Sigmoid colon (tissue), 7 donors: Measurements from ENCODE around the gene ACER2. TPM values are rescaled to one million over a fixed set of nuclear protein-coding genes. Genes with fewer than 3 reads are reported as not detected.

Experiments used
- DNase-seq: peaks from one replicate; pipeline ENCODE4 v3.0.0-alpha.2; 2019
- H3K27ac ChIP-seq, 4 donors: fragments of 200-600 bp; sonication (generic); one replicate each; pipeline ENCODE4 v1.5.1; 2016 to 2019; ENCODE audit warnings: mild to moderate bottlenecking in 1 of 4
- H3K27me3 ChIP-seq, 3 donors: fragments of 200-600 bp; sonication (generic); one replicate each; pipeline ENCODE4 v1.5.1; 2019; ENCODE audit warnings: mild to moderate bottlenecking in 1 of 3
- H3K36me3 ChIP-seq, 4 donors: fragments of 200-600 bp; sonication (generic); one replicate each; pipeline ENCODE4 v1.5.1; 2016 to 2019
- H3K4me1 ChIP-seq, 4 donors: fragments of 200-600 bp; sonication (generic); one replicate each; pipeline ENCODE4 v1.5.1; 2017 to 2019
- H3K4me3 ChIP-seq, 4 donors: fragments of 200-600 bp; sonication (generic); one replicate each; pipeline ENCODE4 v1.5.1; 2017 to 2019; ENCODE audit warnings: mild to moderate bottlenecking in 2 of 4, moderate library complexity in 1 of 4
- H3K9me3 ChIP-seq, 4 donors: fragments of 200-600 bp in 3 of 4; sonication (generic) in 3 of 4; one replicate each; pipeline versions ENCODE4 v1.5.1 to v1.6.1; 2013 to 2019
- CTCF ChIP-seq, 4 experiments: fragments of 450-650 bp in 3 of 4; fragments of 200-600 bp in 1 of 4; IDR thresholded peaks; one replicate each; pipeline ENCODE4 v1.5.1; 2016 to 2019; ENCODE audit warnings: antibody characterized with exemption in 4 of 4, mild to moderate bottlenecking in 3 of 4, moderate library complexity in 2 of 4
- EP300 ChIP-seq, 4 donors: sonication (generic); formaldehyde crosslinking; IDR thresholded peaks; one replicate each; pipeline ENCODE4 v1.6.1; 2017; ENCODE audit warnings: antibody characterized with exemption in 4 of 4
- POLR2A ChIP-seq, 2 donors: fragments of 450-650 bp; IDR thresholded peaks; one replicate each; pipeline ENCODE4 v1.6.1; 2016; ENCODE audit warnings: antibody characterized with exemption in 2 of 2, mild to moderate bottlenecking in 2 of 2, moderate library complexity in 2 of 2
- POLR2AphosphoS5 ChIP-seq, 4 donors: sonication (generic); formaldehyde crosslinking; IDR thresholded peaks; one replicate each; pipeline ENCODE4 v1.6.1; 2017; ENCODE audit warnings: antibody characterized with exemption in 4 of 4
- WGBS, 2 donors: extraction: QIAGEN DNeasy Blood & Tissue Kit; methylation state at CpG; one replicate each; pipeline ENCODE4 v1.1.7; 2013; 5-methylcytosine and 5-hydroxymethylcytosine counted together
- intact Hi-C: fragments of 100-400 bp; cut with DNase I; formaldehyde crosslinking; loops from one replicate; pipeline ENCODE4 v1.15.1; 2023
- polyA plus RNA-seq, 3 donors: library from polyadenylated mRNA; stranded (reverse); fragments of 200-250 nt; gene quantifications; one replicate each; pipeline ENCODE4 v1.2.3, GENCODE V29; 2013
- total RNA-seq, 4 donors: library from RNA; depleted of rRNA; stranded (reverse); fragments of >200 nt; gene quantifications; one replicate each; pipeline ENCODE4 v1.1.0, GENCODE V29; 2016
- donor health status: healthy with polysubstance abuse.
- donor health status: Bipolar disorder and iron deficiency.
- donor health status: healthy.

Gene ACER2
- total and polyA plus RNA-seq, 7 donors = 1.2 to 4.3 (median 3.1) TPM

GRCh38 chr9:19473605-19474004 is 64.8 kb downstream of the ACER2 start:
- no peaks in the 10 kb centered on the region for H3K27me3 ChIP-seq
- TF ChIP-seq POLR2A (IDR thresholded peaks at IDR 0.05) = no peak
- no peak for TF ChIP-seq CTCF (IDR thresholded peaks at IDR 0.05)
- TF ChIP-seq POLR2AphosphoS5 (IDR thresholded peaks at IDR 0.05) = no peak
- TF ChIP-seq EP300 (IDR thresholded peaks at IDR 0.05) = no peak
- peaks cover 0 to 7% (median 0%) of the 10 kb centered on the region in 4 donors for H3K4me1 ChIP-seq
- intact Hi-C loops = no loop called here
- H3K27ac ChIP-seq = no peak overlapping the region
- no peak for DNase-seq
- H3K4me3 ChIP-seq = no peak overlapping the region
- no peaks in the 10 kb centered on the region for H3K9me3 ChIP-seq
- no peaks in the 10 kb centered on the region for H3K36me3 ChIP-seq

DNA sequence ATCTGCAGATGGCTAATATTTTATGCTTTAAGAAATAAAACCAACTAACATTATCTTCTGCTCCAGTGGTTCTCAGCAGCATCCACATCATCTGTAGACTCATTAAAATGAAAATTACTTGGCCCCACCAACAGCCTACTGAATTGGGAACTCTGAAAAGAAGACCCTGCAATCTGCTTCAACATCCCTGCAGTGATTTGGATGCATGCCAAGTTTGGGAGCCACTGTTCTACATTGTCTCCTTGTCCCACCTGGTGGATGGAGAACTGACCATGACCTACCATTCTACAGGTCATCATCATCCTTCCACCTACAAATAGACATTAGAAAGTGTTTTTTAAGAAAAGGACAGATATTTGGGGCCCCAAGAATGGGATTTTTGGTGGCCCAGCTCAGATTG is 71.1 kb downstream of the ACER2 start:
- Histone ChIP-seq H3K4me3 (no peak overlapping the region), H3K27me3 (no peaks in the 10 kb centered on the region), H3K36me3 (no peaks in the 10 kb centered on the region), H3K27ac (no peak overlapping the region), H3K9me3 (no peaks in the 10 kb centered on the region), H3K4me1 (no peaks in the 10 kb centered on the region)
- TF ChIP-seq POLR2A (IDR thresholded peaks at IDR 0.05) (no peak), CTCF (IDR thresholded peaks at IDR 0.05) (no peak), EP300 (IDR thresholded peaks at IDR 0.05) (no peak), POLR2AphosphoS5 (IDR thresholded peaks at IDR 0.05) (no peak)
- DNase-seq = no peak
- intact Hi-C loops = loop anchor here (5.0 kb wide), 1 partner anchor 442 kb away; no protein-coding TSS in a partner anchor

- H3K27me3 ChIP-seq = no peaks in the 10 kb centered on the region
- TF ChIP-seq EP300 (IDR thresholded peaks at IDR 0.05) (no peak), POLR2AphosphoS5 (IDR thresholded peaks at IDR 0.05) (no peak), POLR2A (IDR thresholded peaks at IDR 0.05) (no peak), CTCF (IDR thresholded peaks at IDR 0.05) (no peak)
- no peak overlapping the region for H3K27ac ChIP-seq
- 88 to 91% methylated on average over 7 of the region's 7 CpGs for WGBS, 2 donors
- no peaks in the 10 kb centered on the region for H3K36me3 ChIP-seq
- no peaks in the 10 kb centered on the region for H3K9me3 ChIP-seq
- DNase-seq = no peak
- intact Hi-C loops = no loop called here
- H3K4me3 ChIP-seq = no peak overlapping the region
- H3K4me1 ChIP-seq = no peaks in the 10 kb centered on the region
Observed at GRCh38 chr9:19480345-19480744, 71.5 kb downstream of the ACER2 start.

DNA sequence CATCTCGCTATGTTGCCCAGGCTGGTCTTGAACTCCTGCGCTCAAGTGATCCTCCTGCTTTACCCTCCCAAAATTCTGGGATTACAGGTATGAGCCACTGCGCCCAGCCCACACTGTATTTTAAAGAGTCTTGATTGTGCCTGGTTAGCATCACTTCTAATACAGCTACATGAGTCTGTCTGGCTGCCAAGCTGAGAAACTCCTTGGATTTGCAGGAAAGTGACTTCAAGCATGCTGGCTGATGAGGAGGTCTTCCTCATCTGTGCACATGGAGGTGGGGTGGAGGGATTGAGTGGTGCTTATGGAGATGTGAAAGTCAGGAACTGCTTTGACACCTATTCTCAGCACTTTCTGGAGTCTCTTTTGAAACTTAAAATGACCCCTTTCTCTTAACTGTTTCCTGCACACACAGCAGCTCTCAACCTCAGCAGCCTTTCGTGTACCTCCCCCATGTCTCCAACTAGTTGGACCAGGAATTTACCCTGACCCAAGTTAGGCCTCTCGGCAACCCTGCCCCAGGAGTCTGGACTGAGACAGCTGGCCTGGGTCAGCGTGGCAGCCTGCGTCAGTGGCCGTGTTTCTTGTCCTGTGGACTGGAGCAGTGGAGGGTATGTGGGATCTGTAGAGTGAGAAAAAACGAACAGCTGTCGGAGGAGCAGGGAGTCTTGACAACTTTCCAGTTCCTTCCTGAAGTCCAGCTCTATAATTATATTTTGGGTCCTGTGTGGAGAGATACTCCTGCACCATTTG is 72.5 kb downstream of the ACER2 start:
- Histone ChIP-seq H3K36me3 (no peaks in the 10 kb centered on the region), H3K9me3 (no peaks in the 10 kb centered on the region), H3K4me1 (no peaks in the 10 kb centered on the region), H3K4me3 (no peak overlapping the region), H3K27ac (no peak overlapping the region), H3K27me3 (no peaks in the 10 kb centered on the region)
- TF ChIP-seq POLR2AphosphoS5 (IDR thresholded peaks at IDR 0.05) = peak in 1 of 4 donors; percentile 7
- no peak for TF ChIP-seq CTCF (IDR thresholded peaks at IDR 0.05)
- no peak for TF ChIP-seq POLR2A (IDR thresholded peaks at IDR 0.05)
- WGBS, 2 donors = 80 to 82% methylated on average over 10 of the region's 10 CpGs
- no peak for DNase-seq
- intact Hi-C loops = no loop called here

- WGBS, 2 donors = 77 to 79% methylated on average over 9 of the region's 9 CpGs
Observed at GRCh38 chr9:19481971-19482404, 73.2 kb downstream of the ACER2 start.

More at GRCh38 chr9:19481971-19482404, 73.2 kb downstream of the ACER2 start:
- TF ChIP-seq CTCF (IDR thresholded peaks at IDR 0.05) = no peak
- DNase-seq = no peak
- no peak overlapping the region for H3K4me3 ChIP-seq
- H3K36me3 ChIP-seq = no peaks in the 10 kb centered on the region
- no peaks in the 10 kb centered on the region for H3K9me3 ChIP-seq
- H3K27ac ChIP-seq = no peak overlapping the region
- H3K27me3 ChIP-seq = no peaks in the 10 kb centered on the region
- intact Hi-C loops = no loop called here
- H3K4me1 ChIP-seq = no peaks in the 10 kb centered on the region
